H9 (cell line): ENCODE data around the gene MECR. TPM values are rescaled to one million over a fixed set of nuclear protein-coding genes. Genes with fewer than 3 reads are reported as not detected.
A peak's percentile ranks its signal among the peaks of the same experiment; 100 is the strongest.

Source experiments
- DNase-seq: peaks from one replicate; pipeline ENCODE4 v3.0.0-alpha.2; 2017
- H2AFZ ChIP-seq: one replicate; pipeline ENCODE4 v1.6.1; 2013; ENCODE audit warnings: mild to moderate bottlenecking, low read length, control low read depth, moderate library complexity
- H2AK5ac ChIP-seq: 2 replicates; pipeline ENCODE4 v1.6.1; 2013; ENCODE audit warnings: low read length, control low read depth, mixed read lengths; ENCODE audit not compliant: insufficient read length
- H2BK120ac ChIP-seq: one replicate; pipeline ENCODE4 v1.6.1; 2013; ENCODE audit warnings: low read depth, mild to moderate bottlenecking, low read length, control low read depth, inconsistent platforms; ENCODE audit not compliant: poor library complexity, severe bottlenecking
- H2BK12ac ChIP-seq: 2 replicates; pipeline ENCODE4 v1.6.1; 2013; ENCODE audit warnings: low read length, control low read depth, mixed read lengths, low read depth; ENCODE audit not compliant: insufficient read length
- H2BK15ac ChIP-seq: 2 replicates; pipeline ENCODE4 v1.6.1; 2013; ENCODE audit warnings: low read depth, low read length, control low read depth
- H2BK20ac ChIP-seq: one replicate; pipeline ENCODE4 v1.6.1; 2013; ENCODE audit warnings: low read depth, mild to moderate bottlenecking, low read length, control low read depth, inconsistent platforms; ENCODE audit not compliant: poor library complexity, severe bottlenecking
- H2BK5ac ChIP-seq: 2 replicates; pipeline ENCODE4 v1.6.1; 2013; ENCODE audit warnings: low read length, control low read depth, mixed read lengths; ENCODE audit not compliant: insufficient read length
- H3K14ac ChIP-seq: 2 replicates; pipeline ENCODE4 v1.6.1; 2013; ENCODE audit warnings: low read length, control low read depth; ENCODE audit not compliant: insufficient read depth
- H3K18ac ChIP-seq: 2 replicates; pipeline ENCODE4 v1.6.1; 2013; ENCODE audit warnings: low read depth, mild to moderate bottlenecking, mixed read lengths, low read length, control low read depth; ENCODE audit not compliant: insufficient read length
- H3K23ac ChIP-seq: 2 replicates; pipeline ENCODE4 v1.6.1; 2013; ENCODE audit warnings: low read length, control low read depth, mixed read lengths, low read depth; ENCODE audit not compliant: insufficient read length
- H3K23me2 ChIP-seq: 2 replicates; pipeline ENCODE4 v1.6.1; 2013; ENCODE audit warnings: low read depth, mild to moderate bottlenecking, mixed read lengths, low read length, control low read depth; ENCODE audit not compliant: insufficient read length, poor library complexity, severe bottlenecking
- H3K27ac ChIP-seq: 2 replicates; pipeline ENCODE4 v1.5.1; 2013; ENCODE audit warnings: low read length, control low read depth, mixed read lengths, low read depth; ENCODE audit not compliant: insufficient read length
- H3K27me3 ChIP-seq: 2 replicates; pipeline ENCODE4 v1.6.1; 2013; ENCODE audit warnings: low read length, control low read depth, inconsistent platforms; ENCODE audit not compliant: insufficient read depth
- H3K4ac ChIP-seq: 2 replicates; pipeline ENCODE4 v1.6.1; 2013; ENCODE audit warnings: low read depth, mild to moderate bottlenecking, control low read depth, inconsistent platforms, low read length, moderate library complexity
- H3K4me1 ChIP-seq: 2 replicates; pipeline ENCODE4 v1.6.1; 2013; ENCODE audit warnings: low read length, control low read depth, inconsistent platforms; ENCODE audit not compliant: insufficient read depth
- H3K4me2 ChIP-seq: 2 replicates; pipeline ENCODE4 v1.6.1; 2013; ENCODE audit warnings: low read length, control low read depth, mixed read lengths; ENCODE audit not compliant: insufficient read length, insufficient read depth
- H3K56ac ChIP-seq: 2 replicates; pipeline ENCODE4 v1.6.1; 2013; ENCODE audit warnings: low read depth, mild to moderate bottlenecking, mixed read lengths, low read length, control low read depth; ENCODE audit not compliant: insufficient read length
- H3K79me1 ChIP-seq: 2 replicates; pipeline ENCODE4 v1.6.1; 2013; ENCODE audit warnings: low read depth, mild to moderate bottlenecking, moderate library complexity, low read length, control low read depth, inconsistent platforms; ENCODE audit not compliant: insufficient read depth, poor library complexity, severe bottlenecking
- H3K79me2 ChIP-seq: 2 replicates; pipeline ENCODE4 v1.6.1; 2013; ENCODE audit warnings: low read length, control low read depth, inconsistent platforms; ENCODE audit not compliant: insufficient read depth
- H3K9ac ChIP-seq: 2 replicates; pipeline ENCODE4 v1.6.1; 2013; ENCODE audit warnings: low read length, control low read depth, mixed read lengths; ENCODE audit not compliant: insufficient read length; ENCODE audit errors: extremely low read depth
- H3K9me3 ChIP-seq: one replicate; pipeline ENCODE4 v1.6.1; 2013; ENCODE audit warnings: low read depth, low read length, inconsistent platforms; ENCODE audit not compliant: control insufficient read depth
- H3T11ph ChIP-seq: one replicate; pipeline ENCODE4 v1.6.1; 2013; ENCODE audit warnings: mild to moderate bottlenecking, low read length, control low read depth, inconsistent platforms
- H4K20me1 ChIP-seq: one replicate; pipeline ENCODE4 v1.6.1; 2013; ENCODE audit not compliant: control insufficient read depth, insufficient read length, insufficient read depth
- H4K5ac ChIP-seq: 2 replicates; pipeline ENCODE4 v1.6.1; 2013; ENCODE audit warnings: low read depth, mild to moderate bottlenecking, mixed read lengths, low read length, control low read depth; ENCODE audit not compliant: insufficient read length
- H4K8ac ChIP-seq: replicated peaks from 2 replicates; pipeline ENCODE4 v1.6.1; 2013; ENCODE audit warnings: low read length, control low read depth, mixed read lengths, low read depth; ENCODE audit not compliant: insufficient read length
- H4K91ac ChIP-seq: 2 replicates; pipeline ENCODE4 v1.6.1; 2013; ENCODE audit warnings: low read depth, mild to moderate bottlenecking, moderate library complexity, mixed read lengths, low read length, control low read depth; ENCODE audit not compliant: insufficient read length
- H3K27ac Mint-ChIP-seq, 3 experiments: 2 replicates in 2 of 3; 3 replicates in 1 of 3; pipeline ENCODE4 v1.8.0; 2020 to 2021; ENCODE audit warnings: mixed read lengths in 3 of 3, mild to moderate bottlenecking in 1 of 3, moderate library complexity in 1 of 3
- H3K27me3 Mint-ChIP-seq: 2 replicates; pipeline ENCODE4 v1.8.0; 2021; ENCODE audit warnings: low read depth, mild to moderate bottlenecking, moderate library complexity, mixed read lengths
- H3K36me3 Mint-ChIP-seq, 3 experiments: 2 replicates in 2 of 3; 3 replicates in 1 of 3; pipeline ENCODE4 v1.8.0; 2020 to 2021; ENCODE audit warnings: low read depth in 3 of 3, mixed read lengths in 3 of 3; ENCODE audit not compliant: insufficient read depth in 1 of 3
- H3K4me1 Mint-ChIP-seq, 2 experiments: 2 replicates each; pipeline ENCODE4 v1.8.0; 2020; ENCODE audit warnings: mixed read lengths in 2 of 2
- H3K4me3 Mint-ChIP-seq, 2 experiments: 2 replicates in 1 of 2; 3 replicates in 1 of 2; pipeline ENCODE4 v1.8.0; 2020 to 2021; ENCODE audit warnings: mild to moderate bottlenecking in 2 of 2, mixed read lengths in 2 of 2, moderate library complexity in 1 of 2
- H3K9me3 Mint-ChIP-seq, 2 experiments: 2 replicates in 1 of 2; 3 replicates in 1 of 2; pipeline ENCODE4 v1.8.0; 2020; ENCODE audit warnings: mild to moderate bottlenecking in 2 of 2, mixed read lengths in 2 of 2, moderate library complexity in 1 of 2
- WGBS: extraction: QIAGEN DNeasy Blood & Tissue Kit; methylation state at CpG from one replicate; pipeline ENCODE4 v1.1.7; 2013; ENCODE audit warnings: missing lambda C conversion rate, low lambda C conversion rate, mixed read lengths; ENCODE audit not compliant: insufficient read length; ENCODE audit errors: extremely low coverage; 5-methylcytosine and 5-hydroxymethylcytosine counted together
- total RNA-seq: library from RNA; stranded (reverse); gene quantifications from 2 replicates; pipeline ENCODE4 v1.2.1, GENCODE V29; 2021
- TF ChIP-seq, protein P1 (sequence below): fragments of 200-600 bp; sonication (generic); conservative IDR thresholded peaks from 3 replicates; pipeline ENCODE4 v1.8.0; 2021; ENCODE audit warnings: antibody characterized with exemption, mild to moderate bottlenecking

Gene MECR
- total RNA-seq, 1 experiment from 2014 or later = 30.9 TPM

DNA sequence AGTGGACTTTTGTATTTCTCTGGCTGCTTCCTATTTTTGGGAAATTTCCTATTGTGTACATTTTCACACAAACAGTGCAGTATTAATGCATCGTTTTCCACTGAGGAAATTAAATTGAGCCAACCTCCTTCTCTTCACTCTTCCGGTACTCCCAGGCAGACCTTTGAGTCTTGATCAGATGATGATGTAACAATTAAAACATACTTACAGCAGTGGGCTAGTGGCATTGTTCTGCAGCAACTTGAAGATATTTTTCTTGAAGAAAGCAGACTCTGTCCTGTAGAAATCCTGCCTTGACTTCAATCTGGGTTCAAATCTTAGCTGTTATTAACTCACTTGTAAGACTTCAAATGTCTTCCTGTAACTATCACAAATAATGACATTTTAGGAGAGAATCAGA lies 88.0 kb downstream of the MECR start:
- H4K5ac ChIP-seq = no peak overlapping the region
- H3K4ac ChIP-seq = no peak overlapping the region
- H3K14ac ChIP-seq = no peak overlapping the region
- H2AK5ac ChIP-seq = no peak overlapping the region
- peaks cover 19 to 49% (median 34%) of the 10 kb centered on the region in 3 experiments; a peak in 6 of 7 replicates for H3K36me3 Mint-ChIP-seq
- H2AFZ ChIP-seq = no peak overlapping the region
- no peak overlapping the region for H3K56ac ChIP-seq
- H3K27me3 ChIP-seq = no peaks in the 10 kb centered on the region
- H3K9ac ChIP-seq = no peak overlapping the region
- no peak overlapping the region for H3K4me2 ChIP-seq
- no peak for DNase-seq
- H3K27ac Mint-ChIP-seq = peak overlapping the region in 1 of 3 experiments; percentile 7; a peak in 1 of 7 replicates
- H3K79me1 ChIP-seq = no peaks in the 10 kb centered on the region
- H3K4me3 Mint-ChIP-seq = no peak overlapping the region
- H4K8ac ChIP-seq = no peak overlapping the region
- H3K9me3 ChIP-seq = no peaks in the 10 kb centered on the region
- H2BK12ac ChIP-seq = no peak overlapping the region
- peaks cover 0 to 4% of the 10 kb centered on the region in 2 experiments; a peak in 1 of 5 replicates for H3K9me3 Mint-ChIP-seq
- no peaks in the 10 kb centered on the region; a peak in 1 of 4 replicates for H3K4me1 Mint-ChIP-seq
- H3K4me1 ChIP-seq = no peaks in the 10 kb centered on the region
- no peak overlapping the region for H4K91ac ChIP-seq
- no peak overlapping the region for H3K27ac ChIP-seq
- TF ChIP-seq, protein P1, sequence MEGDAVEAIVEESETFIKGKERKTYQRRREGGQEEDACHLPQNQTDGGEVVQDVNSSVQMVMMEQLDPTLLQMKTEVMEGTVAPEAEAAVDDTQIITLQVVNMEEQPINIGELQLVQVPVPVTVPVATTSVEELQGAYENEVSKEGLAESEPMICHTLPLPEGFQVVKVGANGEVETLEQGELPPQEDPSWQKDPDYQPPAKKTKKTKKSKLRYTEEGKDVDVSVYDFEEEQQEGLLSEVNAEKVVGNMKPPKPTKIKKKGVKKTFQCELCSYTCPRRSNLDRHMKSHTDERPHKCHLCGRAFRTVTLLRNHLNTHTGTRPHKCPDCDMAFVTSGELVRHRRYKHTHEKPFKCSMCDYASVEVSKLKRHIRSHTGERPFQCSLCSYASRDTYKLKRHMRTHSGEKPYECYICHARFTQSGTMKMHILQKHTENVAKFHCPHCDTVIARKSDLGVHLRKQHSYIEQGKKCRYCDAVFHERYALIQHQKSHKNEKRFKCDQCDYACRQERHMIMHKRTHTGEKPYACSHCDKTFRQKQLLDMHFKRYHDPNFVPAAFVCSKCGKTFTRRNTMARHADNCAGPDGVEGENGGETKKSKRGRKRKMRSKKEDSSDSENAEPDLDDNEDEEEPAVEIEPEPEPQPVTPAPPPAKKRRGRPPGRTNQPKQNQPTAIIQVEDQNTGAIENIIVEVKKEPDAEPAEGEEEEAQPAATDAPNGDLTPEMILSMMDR = no peak
- no peak overlapping the region for H3K23ac ChIP-seq
- no peak overlapping the region for H2BK120ac ChIP-seq
- H3K23me2 ChIP-seq = no peaks in the 10 kb centered on the region
- WGBS = no CpG with 5 or more reads among the region's 2 CpGs
- no peak overlapping the region for H2BK15ac ChIP-seq
- peaks cover 3% of the 10 kb centered on the region for H4K20me1 ChIP-seq
- no peak overlapping the region for H3T11ph ChIP-seq
- no peaks in the 10 kb centered on the region for H3K27me3 Mint-ChIP-seq
- no peak overlapping the region for H2BK20ac ChIP-seq
- no peak overlapping the region for H3K18ac ChIP-seq
- H3K79me2 ChIP-seq = no peaks in the 10 kb centered on the region
- H2BK5ac ChIP-seq = no peak overlapping the region

Other genes with a start within 250 kb of the MECR start
- gene TMEM200B, start 107.0 kb downstream of the MECR start, total RNA-seq = 12.6 and 12.9 TPM in 2 replicates
- 89.8 and 90.6 TPM in 2 replicates for gene SRSF4, start 49.0 kb downstream of the MECR start, total RNA-seq
- gene PTPRU, start 5.6 kb upstream of the MECR start, total RNA-seq = 45.0 and 45.5 TPM in 2 replicates